ENCODE data around the gene SCN5A. TPM values are rescaled to one million over a fixed set of nuclear protein-coding genes. Genes with fewer than 3 reads are reported as not detected.

Gene SCN5A
- total RNA-seq, 2 experiments from 2014 or later, result 0.20 to 0.52 TPM

GRCh38 chr3:38689774-38690173, 40.3 kb upstream of the SCN5A start:
- intact Hi-C loops (cut with micrococcal nuclease), result no loop called here
- peaks cover 2% of the 10 kb centered on the region for H3K27me3 Mint-ChIP-seq
- TF ChIP-seq, protein P1, sequence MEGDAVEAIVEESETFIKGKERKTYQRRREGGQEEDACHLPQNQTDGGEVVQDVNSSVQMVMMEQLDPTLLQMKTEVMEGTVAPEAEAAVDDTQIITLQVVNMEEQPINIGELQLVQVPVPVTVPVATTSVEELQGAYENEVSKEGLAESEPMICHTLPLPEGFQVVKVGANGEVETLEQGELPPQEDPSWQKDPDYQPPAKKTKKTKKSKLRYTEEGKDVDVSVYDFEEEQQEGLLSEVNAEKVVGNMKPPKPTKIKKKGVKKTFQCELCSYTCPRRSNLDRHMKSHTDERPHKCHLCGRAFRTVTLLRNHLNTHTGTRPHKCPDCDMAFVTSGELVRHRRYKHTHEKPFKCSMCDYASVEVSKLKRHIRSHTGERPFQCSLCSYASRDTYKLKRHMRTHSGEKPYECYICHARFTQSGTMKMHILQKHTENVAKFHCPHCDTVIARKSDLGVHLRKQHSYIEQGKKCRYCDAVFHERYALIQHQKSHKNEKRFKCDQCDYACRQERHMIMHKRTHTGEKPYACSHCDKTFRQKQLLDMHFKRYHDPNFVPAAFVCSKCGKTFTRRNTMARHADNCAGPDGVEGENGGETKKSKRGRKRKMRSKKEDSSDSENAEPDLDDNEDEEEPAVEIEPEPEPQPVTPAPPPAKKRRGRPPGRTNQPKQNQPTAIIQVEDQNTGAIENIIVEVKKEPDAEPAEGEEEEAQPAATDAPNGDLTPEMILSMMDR (IDR thresholded peaks at IDR 0.05), result no peak
- ChIA-PET POLR2A (no interaction called here), CTCF (interaction anchor here (1.0 to 1.4 kb wide), 2 partner anchors 49 to 168 kb away, joined by 3 read pairs; no protein-coding TSS in a partner anchor)
- ATAC-seq, result no peak
- H3K36me3 Mint-ChIP-seq (ENCODE audit: low read depth), result no peaks in the 10 kb centered on the region
- no peak overlapping the region for H3K27ac Mint-ChIP-seq
- no peaks in the 10 kb centered on the region for H3K4me1 Mint-ChIP-seq (ENCODE audit: low read depth)
- no peak for DNase-seq
- H3K4me3 Mint-ChIP-seq, result no peak overlapping the region
- H3K9me3 Mint-ChIP-seq, result no peaks in the 10 kb centered on the region

DNA sequence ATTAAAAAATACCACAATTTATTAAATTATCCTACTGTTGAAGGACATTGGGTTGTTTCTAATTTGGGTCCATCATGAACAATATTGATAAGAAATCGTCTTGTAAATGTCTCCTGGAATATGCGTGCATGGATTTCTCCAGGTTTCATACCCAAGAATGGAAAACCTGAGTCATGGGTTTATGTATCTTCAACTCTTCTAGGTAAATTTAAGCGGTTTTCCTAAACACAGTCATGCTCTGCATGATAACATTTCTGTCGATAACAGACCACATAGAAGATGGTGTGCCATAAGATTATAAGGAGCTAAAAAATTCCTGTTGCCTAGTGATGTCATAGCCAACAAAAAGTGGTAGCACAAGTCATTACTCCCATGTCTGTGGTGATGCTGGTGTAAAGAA, 39.9 kb upstream of the SCN5A start:
- Mint-ChIP-seq H3K4me1 (ENCODE audit: low read depth) (no peaks in the 10 kb centered on the region), H3K4me3 (no peak overlapping the region), H3K27ac (no peak overlapping the region), H3K36me3 (ENCODE audit: low read depth) (no peaks in the 10 kb centered on the region), H3K27me3 (peaks cover 3% of the 10 kb centered on the region), H3K9me3 (no peaks in the 10 kb centered on the region)
- intact Hi-C loops (cut with micrococcal nuclease), result no loop called here
- ATAC-seq, result no peak
- DNase-seq, result no peak
- ChIA-PET CTCF (interaction anchor here (1.0 to 1.4 kb wide), 2 partner anchors 50 to 168 kb away, joined by 3 read pairs; no protein-coding TSS in a partner anchor), POLR2A (no interaction called here)
- TF ChIP-seq, protein P1 (IDR thresholded peaks at IDR 0.05), result no peak

DNA sequence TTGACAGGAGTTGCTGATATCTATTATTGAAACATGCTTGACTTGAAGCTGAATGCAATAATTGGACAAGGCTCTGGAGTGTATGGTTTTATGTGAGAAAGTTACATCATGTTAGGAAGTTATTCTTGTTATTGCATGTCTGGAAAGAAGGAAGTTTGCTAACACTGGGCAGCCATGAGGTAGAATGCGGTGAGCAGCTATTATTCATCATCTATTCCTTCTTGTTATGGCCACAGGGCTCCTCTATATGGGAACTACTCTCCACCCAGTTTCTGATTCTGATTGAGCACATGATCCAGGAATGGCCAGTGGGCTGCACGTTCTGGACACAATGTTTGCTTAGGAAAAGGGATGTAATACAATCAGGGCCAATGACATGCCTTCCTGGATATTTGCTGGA, 37.8 kb upstream of the SCN5A start:
- H3K27ac Mint-ChIP-seq, result no peak overlapping the region
- ATAC-seq, result no peak
- TF ChIP-seq, protein P1 (IDR thresholded peaks at IDR 0.05), result no peak
- no peaks in the 10 kb centered on the region for H3K9me3 Mint-ChIP-seq
- ChIA-PET CTCF (interaction anchor here (1.3 kb wide), 1 partner anchor 274 kb away, joined by 3 read pairs; no protein-coding TSS in a partner anchor), POLR2A (no interaction called here)
- H3K36me3 Mint-ChIP-seq (ENCODE audit: low read depth), result no peaks in the 10 kb centered on the region
- H3K27me3 Mint-ChIP-seq, result peaks cover 4% of the 10 kb centered on the region
- intact Hi-C loops (cut with micrococcal nuclease), result no loop called here
- no peaks in the 10 kb centered on the region for H3K4me1 Mint-ChIP-seq (ENCODE audit: low read depth)
- no peak overlapping the region for H3K4me3 Mint-ChIP-seq
- no peak for DNase-seq

DNA sequence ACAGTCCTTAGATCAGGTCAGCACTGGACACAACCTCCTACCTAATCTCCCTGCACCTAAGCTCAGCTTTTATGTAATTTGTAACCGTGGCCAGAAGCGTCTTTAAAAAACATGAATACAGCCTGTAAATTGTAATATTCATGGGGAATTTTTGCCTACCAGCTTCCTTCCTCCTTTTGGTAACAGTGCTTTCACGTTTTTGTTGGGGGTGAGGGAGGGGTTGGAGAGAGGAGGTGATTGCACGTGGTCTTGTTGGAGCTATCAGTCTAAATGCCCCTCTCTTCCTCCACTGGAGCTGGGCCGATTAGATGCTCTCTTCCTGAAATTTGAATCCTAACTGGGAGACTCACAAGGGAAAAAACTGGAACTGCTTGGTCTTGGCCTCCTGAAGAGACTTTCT, 35.1 kb upstream of the SCN5A start:
- ATAC-seq (no peak), DNase-seq (no peak)
- CTCF ChIA-PET, result interaction anchor here (1.3 kb wide), 1 partner anchor 163 kb away, joined by 3 read pairs; no protein-coding TSS in a partner anchor
- Mint-ChIP-seq H3K27me3 (peaks cover 6% of the 10 kb centered on the region), H3K27ac (no peak overlapping the region), H3K9me3 (no peaks in the 10 kb centered on the region), H3K4me3 (no peak overlapping the region), H3K4me1 (ENCODE audit: low read depth) (no peaks in the 10 kb centered on the region), H3K36me3 (ENCODE audit: low read depth) (no peaks in the 10 kb centered on the region)
- POLR2A ChIA-PET, result no interaction called here
- intact Hi-C loops (cut with micrococcal nuclease), result no loop called here
- TF ChIP-seq, protein P1 (IDR thresholded peaks at IDR 0.05), result no peak

- Mint-ChIP-seq H3K27me3 (peaks cover 24% of the 10 kb centered on the region), H3K4me3 (no peak overlapping the region), H3K27ac (no peak overlapping the region), H3K4me1 (ENCODE audit: low read depth) (no peaks in the 10 kb centered on the region), H3K9me3 (no peaks in the 10 kb centered on the region), H3K36me3 (ENCODE audit: low read depth) (no peaks in the 10 kb centered on the region)
- ATAC-seq (no peak), DNase-seq (no peak)
- TF ChIP-seq, protein P1 (IDR thresholded peaks at IDR 0.05), result no peak
- ChIA-PET CTCF (interaction anchor here (0.9 to 4.2 kb wide), 3 partner anchors 14 to 23 kb away, joined by 3 to 21 read pairs (median 5); no protein-coding TSS in a partner anchor), POLR2A (no interaction called here)
- intact Hi-C loops (cut with micrococcal nuclease), result no loop called here
Measured at GRCh38 chr3:38669668-38670067, 20.2 kb upstream of the SCN5A start.
